Spleen (tissue), 11 donors: ENCODE data around the gene ODF4. TPM values are rescaled to one million over a fixed set of nuclear protein-coding genes. Genes with fewer than 3 reads are reported as not detected.
"Not testable (repeated sequence)": the region's sequence is repeated elsewhere in the genome, so short reads cannot be mapped to it uniquely, and the experiment has no call there.

ENCODE experiments used
- DNase-seq: peaks from one replicate; pipeline ENCODE4 v3.0.0-alpha.2; 2020
- H3K27ac ChIP-seq, 8 donors: fragments of 200-600 bp; sonication (generic) in 7 of 8; 1 replicate in 4 of 8; 2 replicates in 4 of 8; pipeline versions ENCODE4 v1.5.0 to v1.8.0; 2016 to 2021; ENCODE audit warnings: inconsistent platforms in 4 of 8, mild to moderate bottlenecking in 4 of 8, moderate library complexity in 1 of 8
- H3K27me3 ChIP-seq, 7 donors: fragments of 200-600 bp; sonication (generic) in 6 of 7; replicated peaks in 1 of 7; 1 replicate in 4 of 7; 2 replicates in 3 of 7; pipeline versions ENCODE4 v1.5.0 to v1.8.0; 2016 to 2021; ENCODE audit warnings: inconsistent platforms in 3 of 7, mild to moderate bottlenecking in 1 of 7
- H3K36me3 ChIP-seq, 6 donors: fragments of 200-600 bp; sonication (generic) in 5 of 6; 1 replicate in 4 of 6; 2 replicates in 2 of 6; pipeline versions ENCODE4 v1.5.0 to v1.8.0; 2016 to 2021; ENCODE audit warnings: inconsistent platforms in 2 of 6
- H3K4me1 ChIP-seq, 6 donors: fragments of 200-600 bp; sonication (generic) in 5 of 6; 1 replicate in 3 of 6; 2 replicates in 3 of 6; pipeline versions ENCODE4 v1.5.0 to v1.8.0; 2016 to 2021; ENCODE audit warnings: inconsistent platforms in 3 of 6
- H3K4me3 ChIP-seq, 8 donors: fragments of 200-600 bp; sonication (generic) in 7 of 8; 1 replicate in 4 of 8; 2 replicates in 4 of 8; pipeline versions ENCODE4 v1.5.0 to v1.8.0; 2016 to 2021; ENCODE audit warnings: inconsistent platforms in 4 of 8, mild to moderate bottlenecking in 4 of 8, moderate library complexity in 2 of 8
- H3K9me3 ChIP-seq, 8 donors: fragments of 200-600 bp; sonication (generic) in 7 of 8; 1 replicate in 4 of 8; 2 replicates in 4 of 8; pipeline versions ENCODE4 v1.5.0 to v1.8.0; 2016 to 2021; ENCODE audit warnings: inconsistent platforms in 4 of 8
- CTCF ChIP-seq, 11 experiments: fragments of 200-600 bp in 7 of 11; fragments of 450-650 bp in 4 of 11; sonication (generic) in 4 of 11; IDR thresholded peaks in 8 of 11; conservative IDR thresholded peaks in 3 of 11; 1 replicate in 7 of 11; 2 replicates in 4 of 11; pipeline versions ENCODE4 v1.4.0 to v1.8.0; 2016 to 2021; ENCODE audit warnings: antibody characterized with exemption in 11 of 11, inconsistent platforms in 4 of 11, mild to moderate bottlenecking in 1 of 11
- POLR2A ChIP-seq, 3 donors: fragments of 450-650 bp; IDR thresholded peaks; one replicate each; pipeline ENCODE4 v1.5.1; 2017; ENCODE audit warnings: antibody characterized with exemption in 3 of 3, mild to moderate bottlenecking in 1 of 3
- POLR2AphosphoS5 ChIP-seq, 3 donors: sonication (generic); formaldehyde crosslinking; IDR thresholded peaks; one replicate each; pipeline ENCODE4 v1.5.1; 2017; ENCODE audit warnings: antibody characterized with exemption in 3 of 3
- WGBS, 5 donors: extraction: QIAGEN DNeasy Blood & Tissue Kit in 3 of 5; methylation state at CpG; one replicate each; pipeline versions ENCODE4 v1.1.5 to v1.1.7; 2013 to 2018; 5-methylcytosine and 5-hydroxymethylcytosine counted together
- intact Hi-C: fragments of 100-400 bp; cut with DNase I; formaldehyde crosslinking; loops from one replicate; pipeline ENCODE4 v1.15.0; 2023; ENCODE audit warnings: low total_unique reads
- polyA plus RNA-seq, 3 donors: library from polyadenylated mRNA; stranded (reverse); fragments of 200-250 nt; gene quantifications; one replicate each; pipeline ENCODE4 v1.2.1, GENCODE V29; 2013
- small RNA-seq, 4 donors: library from RNA; depleted of rRNA; stranded (forward); fragments of <200 nt; gene quantifications; one replicate each; pipeline ENCODE3, GENCODE V24; 2016
- total RNA-seq, 7 donors: library from RNA; depleted of rRNA in 3 of 7; stranded (reverse); fragments of >200 nt in 3 of 7; fragmentation: NEBNext Ultra II Directional in 4 of 7; extraction: Animal tissue kit (Norgen Biotek cat#: 25700) in 4 of 7; gene quantifications; one replicate each; pipeline versions ENCODE4 v1.1.0 to v1.2.1, GENCODE V29; 2016 to 2021
- donor health status: healthy with polysubstance abuse.
- donor health status: DM: no; HTN: no; CAD: no; lungs with moderate emphysema.
- donor health status: DM: no; HTN: no; CAD: no.
- donor health status: Bipolar disorder and iron deficiency.
- donor health status: healthy.
- donor health status: DM: no; HTN: no; CAD: no.
- donor health status: DM: yes; HTN: yes; CAD: no.

ODF4 gene
- total and polyA plus RNA-seq, 10 donors, result not detected

GRCh38 chr17:8393470-8394231 is 54.0 kb downstream of the ODF4 start:
- peak overlapping the region in 7 of 8 donors; percentile 12 to 80 (median 47) for H3K27ac ChIP-seq
- 54 to 59% (median 57%) methylated on average over 8 of the region's 8 CpGs for WGBS, 5 donors
- H3K36me3 ChIP-seq, result no peaks in the 10 kb centered on the region
- TF ChIP-seq CTCF (IDR thresholded peaks at IDR 0.05 in 8 of 11, conservative IDR thresholded peaks at IDR 0.05 in 3 of 11) (no peak), POLR2A (IDR thresholded peaks at IDR 0.05) (no peak), POLR2AphosphoS5 (IDR thresholded peaks at IDR 0.05) (peak in 2 of 3 donors; percentile 14 to 88)
- intact Hi-C loops, result no loop called here
- peaks cover 0 to 17% (median 8%) of the 10 kb centered on the region in 6 donors for H3K4me1 ChIP-seq
- peaks cover 0 to 53% (median 0%) of the 10 kb centered on the region in 7 donors for H3K27me3 ChIP-seq
- H3K9me3 ChIP-seq, result no peaks in the 10 kb centered on the region
- DNase-seq, result no peak
- peak overlapping the region in 1 of 8 donors; percentile 17 for H3K4me3 ChIP-seq

- H3K9me3 ChIP-seq, H3K36me3 ChIP-seq, H3K4me3 ChIP-seq, intact Hi-C loops, H3K27ac ChIP-seq: not testable (repeated sequence)
- peaks cover 0 to 62% (median 0%) of the 10 kb centered on the region in 7 donors for H3K27me3 ChIP-seq
- 83 to 97% (median 91%) methylated on average over 9 of the region's 9 CpGs for WGBS, 5 donors
- H3K4me1 ChIP-seq, result peaks cover 0 to 17% (median 8%) of the 10 kb centered on the region in 6 donors
- peak; percentile 59 for DNase-seq
Measured at GRCh38 chr17:8394497-8394896, 54.9 kb downstream of the ODF4 start.

Small RNA genes lying within 50 kb of the gene (small RNA-seq; reads per million reads assigned to genes)
- 0 to 0.12 (median 0.03) reads per million in 4 donors for gene RF00265

Other genes starting within 250 kb of the ODF4 start
- not detected for gene ALOXE3, start 221.3 kb upstream of the ODF4 start, total RNA-seq
- gene ALOXE3, start 221.3 kb upstream of the ODF4 start, polyA plus RNA-seq, result under 1 TPM in 1 of 3 donors, not detected in 2; 0.03 TPM
- gene HES7, start 215.7 kb upstream of the ODF4 start, total RNA-seq, result under 1 TPM in 2 of 7 donors, not detected in 5; 0.41 to 0.67 TPM
- under 1 TPM; 0.04 to 0.53 (median 0.32) TPM for gene HES7, start 215.7 kb upstream of the ODF4 start, polyA plus RNA-seq
- 100 to 1,000 TPM in 2 of 7 donors, 10 to 100 TPM in 5; 68.0 to 213 (median 73.5) TPM for gene PER1, start 187.4 kb upstream of the ODF4 start, total RNA-seq
- 10 to 100 TPM; 12.6 to 83.0 (median 17.5) TPM for gene PER1, start 187.4 kb upstream of the ODF4 start, polyA plus RNA-seq
- 10 to 100 TPM; 37.5 to 94.8 (median 65.7) TPM for gene VAMP2, start 176.9 kb upstream of the ODF4 start, total RNA-seq
- 10 to 100 TPM; 38.7 to 57.8 (median 38.8) TPM for gene VAMP2, start 176.9 kb upstream of the ODF4 start, polyA plus RNA-seq
- 10 to 100 TPM; 13.0 to 42.2 (median 22.4) TPM for gene TMEM107, start 163.5 kb upstream of the ODF4 start, total RNA-seq
- 10 to 100 TPM in 2 of 3 donors, 1 to 10 TPM in 1; 8.1 to 14.0 (median 11.9) TPM for gene TMEM107, start 163.5 kb upstream of the ODF4 start, polyA plus RNA-seq
- 10 to 100 TPM in 6 of 7 donors, 1 to 10 TPM in 1; 9.5 to 14.6 (median 12.3) TPM for gene BORCS6, start 149.7 kb upstream of the ODF4 start, total RNA-seq
- 10 to 100 TPM in 2 of 3 donors, 1 to 10 TPM in 1; 10.0 to 16.5 (median 12.9) TPM for gene BORCS6, start 149.7 kb upstream of the ODF4 start, polyA plus RNA-seq
- 10 to 100 TPM in 4 of 7 donors, 1 to 10 TPM in 3; 2.4 to 21.0 (median 10.6) TPM for gene AURKB, start 129.3 kb upstream of the ODF4 start, total RNA-seq
- gene AURKB, start 129.3 kb upstream of the ODF4 start, polyA plus RNA-seq, result 10 to 100 TPM in 2 of 3 donors, 1 to 10 TPM in 1; 6.2 to 30.9 (median 10.5) TPM
- 100 to 1,000 TPM in 3 of 7 donors, 10 to 100 TPM in 4; 53.9 to 131 (median 91.3) TPM for gene CTC1, start 91.8 kb upstream of the ODF4 start, total RNA-seq
- 10 to 100 TPM; 16.6 to 47.4 (median 22.6) TPM for gene CTC1, start 91.8 kb upstream of the ODF4 start, polyA plus RNA-seq
- 10 to 100 TPM; 14.0 to 70.3 (median 30.8) TPM for gene PFAS, start 90.6 kb upstream of the ODF4 start, total RNA-seq
- gene PFAS, start 90.6 kb upstream of the ODF4 start, polyA plus RNA-seq, result 10 to 100 TPM; 12.6 to 22.8 (median 14.1) TPM
- gene RANGRF, start 51.2 kb upstream of the ODF4 start, total RNA-seq, result 10 to 100 TPM; 18.9 to 25.6 (median 21.2) TPM
- gene RANGRF, start 51.2 kb upstream of the ODF4 start, polyA plus RNA-seq, result 10 to 100 TPM; 52.1 to 55.9 (median 54.1) TPM
- gene SLC25A35, start 44.4 kb upstream of the ODF4 start, total RNA-seq, result 10 to 100 TPM in 1 of 7 donors, 1 to 10 TPM in 6; 4.2 to 16.7 (median 7.3) TPM
- gene SLC25A35, start 44.4 kb upstream of the ODF4 start, polyA plus RNA-seq, result 1 to 10 TPM; 4.6 to 5.6 (median 5.5) TPM
- gene ARHGEF15, start 29.6 kb upstream of the ODF4 start, total RNA-seq, result 10 to 100 TPM in 4 of 7 donors, 1 to 10 TPM in 3; 6.9 to 16.7 (median 12.1) TPM
- gene ARHGEF15, start 29.6 kb upstream of the ODF4 start, polyA plus RNA-seq, result 10 to 100 TPM in 1 of 3 donors, 1 to 10 TPM in 2; 2.3 to 14.2 (median 7.3) TPM
- 1,000 to 10,000 TPM; 1,067 to 3,608 (median 1,651) TPM for gene RPL26, start 43.4 kb downstream of the ODF4 start, total RNA-seq
- gene RPL26, start 43.4 kb downstream of the ODF4 start, polyA plus RNA-seq, result 1,000 to 10,000 TPM; 5,013 to 7,063 (median 6,510) TPM
- not detected for gene RNF222, start 58.0 kb downstream of the ODF4 start, total RNA-seq
- gene RNF222, start 58.0 kb downstream of the ODF4 start, polyA plus RNA-seq, result under 1 TPM in 2 of 3 donors, not detected in 1; 0.03 to 0.05 TPM
- 100 to 1,000 TPM in 3 of 7 donors, 10 to 100 TPM in 4; 67.7 to 141 (median 90.5) TPM for gene NDEL1, start 96.0 kb downstream of the ODF4 start, total RNA-seq
- 10 to 100 TPM; 11.6 to 26.0 (median 13.6) TPM for gene NDEL1, start 96.0 kb downstream of the ODF4 start, polyA plus RNA-seq